ENCODE results near the gene UNC13D. TPM values are rescaled to one million over a fixed set of nuclear protein-coding genes. Genes with fewer than 3 reads are reported as not detected.

The UNC13D gene
- total and polyA plus RNA-seq, 7 experiments from 2014 or later = 44.5 to 201 (median 149) TPM

DNA sequence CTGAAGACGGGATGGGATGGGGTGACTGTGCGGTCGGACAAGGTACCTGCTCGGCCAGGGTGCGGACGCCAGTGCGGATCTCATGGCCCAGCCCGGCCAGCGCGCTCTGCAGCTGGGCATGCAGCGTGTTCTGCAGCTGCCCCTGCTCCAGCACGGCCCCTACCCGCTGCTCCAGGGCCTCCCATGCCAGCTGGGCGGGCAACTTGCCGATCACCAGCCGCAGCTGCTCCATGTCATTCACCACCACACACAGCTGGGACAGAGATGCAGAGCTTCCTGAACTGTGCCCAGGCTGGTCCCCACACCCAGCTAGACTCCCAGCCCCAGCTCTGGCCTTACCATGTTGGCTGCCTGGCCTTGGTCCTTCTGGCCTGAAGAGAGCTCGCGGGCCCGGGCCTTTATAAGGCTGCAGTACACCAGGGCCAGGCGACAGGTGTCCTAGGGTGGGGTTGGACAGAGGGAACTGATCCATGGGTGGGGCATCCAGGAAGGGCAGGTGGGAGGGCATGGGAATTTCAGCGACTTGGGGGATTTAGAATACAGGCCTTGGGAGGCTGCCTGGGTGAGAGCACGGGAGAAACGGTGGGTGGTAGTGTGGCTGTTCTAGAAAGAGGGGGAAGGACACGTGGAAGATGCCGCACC lies 9.8 kb downstream of the UNC13D start:
- H3K27me3 ChIP-seq (ENCODE audit: control insufficient read depth in 2 of 2, insufficient read depth in 2 of 2, low read length in 2 of 2) = no peaks in the 10 kb centered on the region
- ATAC-seq (no peak), DNase-seq (no peak)
- POLR2A ChIA-PET = interaction anchor here (0.7 to 5.2 kb wide), 8 partner anchors 9 to 564 kb away, joined by 3 to 37 read pairs (median 3); partner anchors contain the start of genes TRIM65, UNC13D and WBP2
- peaks cover 7 to 75% (median 35%) of the 10 kb centered on the region in 3 experiments for H3K36me3 ChIP-seq (ENCODE audit: control insufficient read depth in 2 of 3, insufficient read depth in 3 of 3, low read length in 3 of 3)
- peak overlapping the region in 7 of 9 donors; percentile 17 to 95 (median 83) for H3K27ac Mint-ChIP-seq
- H3K4me1 ChIP-seq (ENCODE audit: control insufficient read depth in 2 of 2, insufficient read depth in 2 of 2, low read length in 2 of 2) = peaks cover 33% of the 10 kb centered on the region in 2 donors
- no peaks in the 10 kb centered on the region for H3K9me3 ChIP-seq (ENCODE audit: control insufficient read depth in 2 of 3, low read length in 3 of 3)
- no peak overlapping the region for H3K4me3 ChIP-seq (ENCODE audit: low read length)
- H3K4me3 Mint-ChIP-seq = peak overlapping the region in 4 of 10 donors; percentile 11 to 76 (median 62)
- peaks cover 0 to 23% (median 3%) of the 10 kb centered on the region in 5 donors for H3K36me3 Mint-ChIP-seq
- CTCF ChIA-PET = interaction anchor here (0.6 to 1.8 kb wide), 4 partner anchors 9 to 201 kb away, joined by 3 to 6 read pairs (median 4); partner anchors contain the start of genes SMIM5 and TRIM65
- H3K9me3 Mint-ChIP-seq = no peaks in the 10 kb centered on the region
- intact Hi-C loops (cut with micrococcal nuclease) = no loop called here
- H3K4me1 Mint-ChIP-seq = peaks cover 25 to 35% (median 29%) of the 10 kb centered on the region in 7 donors
- H3K27ac ChIP-seq (ENCODE audit: low read depth, low read length) = peak overlapping the region; percentile 64
- no peaks in the 10 kb centered on the region for H3K27me3 Mint-ChIP-seq

DNA sequence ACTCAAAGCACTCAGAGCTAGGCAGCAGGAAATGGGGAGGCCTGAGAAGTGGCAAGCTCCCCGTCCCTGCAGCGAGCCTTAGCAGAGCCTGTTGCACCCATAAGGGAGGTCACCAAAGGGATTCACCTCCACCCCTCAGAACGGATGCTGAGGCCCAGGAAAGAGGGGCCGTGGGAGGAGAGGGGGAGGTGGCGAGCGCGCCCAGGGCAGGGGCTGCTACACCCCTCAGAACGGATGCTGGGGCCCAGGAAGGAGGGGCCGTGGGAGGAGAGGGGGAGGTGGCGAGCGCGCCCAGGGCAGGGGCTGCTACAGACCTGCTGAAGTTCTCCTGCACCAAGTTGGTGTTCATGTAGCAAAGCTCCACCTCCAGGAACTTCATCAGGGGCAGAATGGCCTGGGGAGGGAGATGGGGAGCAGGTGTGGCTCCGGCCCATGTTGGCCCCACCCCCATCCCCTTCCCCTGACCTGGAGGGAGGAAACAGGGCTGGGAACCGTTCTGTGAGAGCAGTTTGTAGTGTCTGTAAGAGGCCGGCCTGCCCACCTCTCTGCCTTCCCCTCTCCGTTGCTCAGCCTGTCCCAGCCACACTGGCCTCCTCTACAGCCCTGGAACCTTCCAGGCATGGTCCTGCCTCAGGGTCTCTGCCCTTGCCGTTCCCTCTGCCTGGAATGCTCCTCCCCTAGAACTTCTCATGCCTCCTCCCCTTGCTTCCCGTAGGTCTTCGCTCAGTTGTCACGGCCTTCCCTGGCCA lies 11.4 kb downstream of the UNC13D start:
- ChIA-PET POLR2A (interaction anchor here (0.6 to 5.2 kb wide), 19 partner anchors 12 to 597 kb away, joined by 3 to 37 read pairs (median 5); partner anchors contain the start of genes TRIM65, UNC13D and WBP2), CTCF (interaction anchor here (0.7 to 4.1 kb wide), 6 partner anchors 12 to 80 kb away, joined by 3 to 17 read pairs (median 4); partner anchors contain the start of genes TRIM65 and UNC13D)
- no peaks in the 10 kb centered on the region for H3K9me3 ChIP-seq (ENCODE audit: control insufficient read depth in 2 of 3, low read length in 3 of 3)
- H3K27ac ChIP-seq (ENCODE audit: low read depth, low read length) = peak overlapping the region; percentile 64
- intact Hi-C loops (cut with micrococcal nuclease) = loop anchor here in 1 of 2 donors (2.0 kb wide), 1 partner anchor 16 kb away; no protein-coding TSS in a partner anchor
- peak overlapping the region; percentile 22 for H3K4me3 ChIP-seq (ENCODE audit: low read length)
- Mint-ChIP-seq H3K4me1 (peaks cover 27 to 37% (median 32%) of the 10 kb centered on the region in 7 donors), H3K36me3 (peaks cover 0 to 21% (median 3%) of the 10 kb centered on the region in 5 donors), H3K27ac (peak overlapping the region; percentile 83 to 95 (median 92)), H3K9me3 (no peaks in the 10 kb centered on the region), H3K27me3 (no peaks in the 10 kb centered on the region), H3K4me3 (peak overlapping the region; percentile 66 to 84 (median 76))
- H3K4me1 ChIP-seq (ENCODE audit: control insufficient read depth in 2 of 2, insufficient read depth in 2 of 2, low read length in 2 of 2) = peaks cover 33 to 35% of the 10 kb centered on the region in 2 donors
- DNase-seq = peak in 5 of 9 donors; percentile 26 to 41 (median 33)
- peak; percentile 45 for ATAC-seq
- H3K27me3 ChIP-seq (ENCODE audit: control insufficient read depth in 2 of 2, insufficient read depth in 2 of 2, low read length in 2 of 2) = no peaks in the 10 kb centered on the region
- peaks cover 7 to 77% (median 35%) of the 10 kb centered on the region in 3 experiments for H3K36me3 ChIP-seq (ENCODE audit: control insufficient read depth in 2 of 3, insufficient read depth in 3 of 3, low read length in 3 of 3)

DNA sequence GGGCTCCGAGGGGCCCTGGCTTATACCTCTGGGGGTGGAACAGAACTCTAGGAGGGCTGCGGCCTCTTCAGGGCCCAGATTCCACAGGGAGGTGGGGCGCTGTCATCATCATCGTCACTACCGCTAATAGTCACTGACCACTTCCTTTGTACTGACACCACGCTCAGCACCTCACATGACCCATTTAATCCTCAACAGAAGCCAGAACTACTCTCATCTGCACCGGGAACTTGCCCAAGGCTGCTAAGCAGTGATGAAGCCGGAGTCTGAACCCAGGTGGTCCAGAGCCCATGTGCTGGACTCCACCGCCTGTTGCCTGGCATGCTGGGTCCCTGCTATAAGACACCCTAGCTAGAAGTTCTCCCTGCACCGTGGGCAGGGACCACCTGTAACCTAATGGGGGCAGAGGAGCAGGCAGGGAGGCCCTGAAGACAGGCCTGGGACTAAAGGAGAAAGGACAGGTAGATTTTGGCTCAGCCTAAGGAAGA lies 12.0 kb downstream of the UNC13D start:
- H3K9me3 Mint-ChIP-seq = no peaks in the 10 kb centered on the region
- DNase-seq = peak in 1 of 9 donors; percentile 18
- H3K27ac ChIP-seq (ENCODE audit: low read depth, low read length) = peak overlapping the region; percentile 64
- peaks cover 33 to 35% of the 10 kb centered on the region in 2 donors for H3K4me1 ChIP-seq (ENCODE audit: control insufficient read depth in 2 of 2, insufficient read depth in 2 of 2, low read length in 2 of 2)
- peak overlapping the region; percentile 79 to 95 (median 92) for H3K27ac Mint-ChIP-seq
- ChIA-PET CTCF (interaction anchor here (0.9 to 4.1 kb wide), 4 partner anchors 13 to 78 kb away, joined by 3 to 17 read pairs (median 4); partner anchors contain the start of genes TRIM65 and UNC13D), POLR2A (interaction anchor here (0.6 to 5.2 kb wide), 15 partner anchors 13 to 597 kb away, joined by 3 to 37 read pairs (median 6); partner anchors contain the start of genes TRIM65, UNC13D and WBP2)
- no peaks in the 10 kb centered on the region for H3K27me3 ChIP-seq (ENCODE audit: control insufficient read depth in 2 of 2, insufficient read depth in 2 of 2, low read length in 2 of 2)
- peak; percentile 69 for ATAC-seq
- peak overlapping the region; percentile 22 for H3K4me3 ChIP-seq (ENCODE audit: low read length)
- no peaks in the 10 kb centered on the region for H3K27me3 Mint-ChIP-seq
- no peaks in the 10 kb centered on the region for H3K9me3 ChIP-seq (ENCODE audit: control insufficient read depth in 2 of 3, low read length in 3 of 3)
- H3K4me1 Mint-ChIP-seq = peaks cover 27 to 37% (median 31%) of the 10 kb centered on the region in 7 donors
- peak overlapping the region; percentile 66 to 81 (median 76) for H3K4me3 Mint-ChIP-seq
- intact Hi-C loops (cut with micrococcal nuclease) = loop anchor here in 1 of 2 donors (2.0 kb wide), 1 partner anchor 17 kb away; no protein-coding TSS in a partner anchor
- peaks cover 7 to 77% (median 35%) of the 10 kb centered on the region in 3 experiments for H3K36me3 ChIP-seq (ENCODE audit: control insufficient read depth in 2 of 3, insufficient read depth in 3 of 3, low read length in 3 of 3)
- H3K36me3 Mint-ChIP-seq = peaks cover 0 to 19% (median 3%) of the 10 kb centered on the region in 5 donors

DNA sequence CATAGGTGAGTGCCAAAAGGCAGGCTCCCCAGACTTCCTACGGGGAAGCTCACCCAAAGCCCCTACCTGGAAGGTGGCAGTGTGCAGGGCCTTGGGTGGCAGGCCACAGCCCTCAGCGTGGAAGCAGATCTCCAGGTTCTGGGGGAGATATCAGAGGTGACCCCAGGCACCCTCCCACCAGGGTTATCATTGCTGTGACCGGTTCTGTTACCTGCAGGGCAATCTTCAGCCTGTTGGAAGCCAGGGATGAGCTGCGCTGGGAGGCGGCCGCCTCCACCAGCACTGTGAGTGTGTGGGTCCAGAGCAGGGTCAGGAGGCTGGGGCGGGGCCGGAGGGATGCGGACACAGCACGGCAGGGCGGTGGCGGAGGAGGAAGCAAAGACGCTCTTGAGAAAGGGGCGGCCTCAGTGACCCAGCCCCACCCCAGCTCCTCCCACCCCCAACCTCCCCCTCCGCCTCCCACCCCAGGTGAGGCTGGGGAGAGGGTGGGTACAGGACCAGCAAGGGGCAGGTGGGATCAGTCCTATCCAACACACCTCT lies 13.1 kb downstream of the UNC13D start:
- no peaks in the 10 kb centered on the region for H3K27me3 ChIP-seq (ENCODE audit: control insufficient read depth in 2 of 2, insufficient read depth in 2 of 2, low read length in 2 of 2)
- DNase-seq = no peak

DNA sequence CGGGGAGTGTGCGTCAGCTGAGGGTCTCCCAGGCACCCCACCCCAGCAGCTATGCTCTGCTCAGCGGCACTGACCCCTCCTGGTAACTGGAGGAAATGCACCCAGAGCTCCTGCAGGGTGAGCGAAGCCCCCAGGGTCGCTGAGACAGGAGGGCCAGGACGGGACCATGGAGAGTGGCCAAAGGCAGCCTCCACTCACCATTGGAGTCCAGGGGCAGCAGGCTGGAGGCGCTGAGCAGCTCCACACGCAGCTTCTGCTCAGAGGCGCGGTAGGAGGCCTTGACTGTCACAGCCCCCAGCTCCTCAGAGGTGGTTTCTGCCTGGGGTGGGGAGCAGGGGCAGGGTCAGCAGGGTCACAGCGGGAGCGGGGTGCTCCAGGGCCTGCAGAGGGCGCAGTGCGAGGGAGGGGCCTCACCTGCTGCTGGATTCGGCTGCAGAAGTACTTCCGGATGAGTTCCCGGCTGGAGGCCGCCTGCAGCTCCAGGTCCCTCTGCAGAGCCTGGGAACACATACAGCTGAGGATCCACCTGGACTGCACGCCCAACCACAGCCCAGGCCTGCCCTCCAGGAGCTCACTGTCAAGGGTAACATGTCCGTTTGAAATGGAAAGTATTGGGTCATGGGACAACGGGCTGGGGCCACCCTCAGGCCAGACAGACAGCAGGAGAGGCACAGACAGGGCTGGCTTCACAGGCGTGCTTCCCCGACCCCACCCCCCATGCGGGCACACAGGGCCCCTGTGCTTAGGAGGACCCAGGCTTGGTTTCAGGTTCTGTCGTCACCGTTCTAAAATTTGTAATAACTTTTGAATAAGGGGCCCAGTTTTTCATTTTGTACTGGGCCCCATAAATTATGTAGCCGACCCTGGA lies 13.8 kb downstream of the UNC13D start:
- intact Hi-C loops (cut with micrococcal nuclease) = no loop called here
- Histone ChIP-seq H3K27me3 (ENCODE audit: control insufficient read depth in 2 of 2, insufficient read depth in 2 of 2, low read length in 2 of 2) (no peaks in the 10 kb centered on the region), H3K27ac (ENCODE audit: low read depth, low read length) (no peak overlapping the region), H3K4me3 (ENCODE audit: low read length) (no peak overlapping the region), H3K4me1 (ENCODE audit: control insufficient read depth in 2 of 2, insufficient read depth in 2 of 2, low read length in 2 of 2) (peaks cover 33 to 35% of the 10 kb centered on the region in 2 donors), H3K36me3 (ENCODE audit: control insufficient read depth in 2 of 3, insufficient read depth in 3 of 3, low read length in 3 of 3) (peaks cover 7 to 73% (median 26%) of the 10 kb centered on the region in 3 experiments), H3K9me3 (ENCODE audit: control insufficient read depth in 2 of 3, low read length in 3 of 3) (no peaks in the 10 kb centered on the region)
- Mint-ChIP-seq H3K4me3 (no peak overlapping the region), H3K9me3 (no peaks in the 10 kb centered on the region), H3K27me3 (no peaks in the 10 kb centered on the region), H3K36me3 (peaks cover 0 to 19% (median 3%) of the 10 kb centered on the region in 5 donors), H3K4me1 (peaks cover 27 to 39% (median 31%) of the 10 kb centered on the region in 7 donors), H3K27ac (peak overlapping the region in 4 of 9 donors; percentile 17 to 62 (median 35))
- DNase-seq (peak in 4 of 9 donors; percentile 17 to 35 (median 32)), ATAC-seq (no peak)
- ChIA-PET CTCF (interaction anchor here (0.6 to 4.1 kb wide), 8 partner anchors 14 to 251 kb away, joined by 3 to 17 read pairs (median 4); partner anchors contain the start of gene UNC13D), POLR2A (interaction anchor here (1.3 to 2.1 kb wide), 12 partner anchors 9 to 66 kb away, joined by 3 to 8 read pairs (median 6); partner anchors contain the start of genes GALK1, TRIM47, TRIM65 and WBP2)

More for the DNA sequence above, 13.1 kb downstream of the UNC13D start:
- Histone ChIP-seq H3K27ac (ENCODE audit: low read depth, low read length) (no peak overlapping the region), H3K4me3 (ENCODE audit: low read length) (no peak overlapping the region), H3K9me3 (ENCODE audit: control insufficient read depth in 2 of 3, low read length in 3 of 3) (no peaks in the 10 kb centered on the region), H3K36me3 (ENCODE audit: control insufficient read depth in 2 of 3, insufficient read depth in 3 of 3, low read length in 3 of 3) (peaks cover 7 to 74% (median 31%) of the 10 kb centered on the region in 3 experiments), H3K4me1 (ENCODE audit: control insufficient read depth in 2 of 2, insufficient read depth in 2 of 2, low read length in 2 of 2) (peaks cover 33 to 35% of the 10 kb centered on the region in 2 donors)
- ChIA-PET CTCF (interaction anchor here (1.0 to 4.1 kb wide), 3 partner anchors 14 to 211 kb away, joined by 3 to 17 read pairs (median 3); partner anchors contain the start of gene UNC13D), POLR2A (interaction anchor here (1.2 to 2.1 kb wide), 11 partner anchors 10 to 66 kb away, joined by 3 to 8 read pairs (median 6); partner anchors contain the start of genes GALK1, TRIM47, TRIM65 and WBP2)
- intact Hi-C loops (cut with micrococcal nuclease) = no loop called here
- Mint-ChIP-seq H3K27me3 (no peaks in the 10 kb centered on the region), H3K4me3 (no peak overlapping the region), H3K27ac (peak overlapping the region in 1 of 9 donors; percentile 42), H3K4me1 (peaks cover 27 to 39% (median 31%) of the 10 kb centered on the region in 7 donors), H3K36me3 (peaks cover 0 to 19% (median 3%) of the 10 kb centered on the region in 5 donors), H3K9me3 (no peaks in the 10 kb centered on the region)
- ATAC-seq = no peak

Measured in naive thymus-derived CD4-positive, alpha-beta T cell (primary cell).